MM.1S (cell line): ENCODE data around the gene KCTD11.

ENCODE experiments used
- DNase-seq: peaks from one replicate; pipeline ENCODE4 v3.0.0-alpha.2; 2015
- H2AFZ ChIP-seq: fragments of 300-600 bp; sonication (generic); 2 replicates; pipeline ENCODE4 v1.6.0; 2016; ENCODE audit warnings: antibody characterized with exemption, low read length
- H3F3A ChIP-seq: fragments of 300-600 bp; sonication (generic); 2 replicates; pipeline ENCODE4 v1.6.1; 2016; ENCODE audit warnings: mild to moderate bottlenecking, antibody characterized with exemption, low read length, moderate library complexity, mixed read lengths; ENCODE audit not compliant: insufficient read depth
- H3K27ac ChIP-seq: fragments of 300-600 bp; sonication (generic); 2 replicates; pipeline ENCODE4 v1.5.1; 2016; ENCODE audit warnings: mild to moderate bottlenecking, low read length
- H3K27me3 ChIP-seq: fragments of 300-600 bp; sonication (generic); replicated peaks from 2 replicates; pipeline ENCODE4 v1.6.0; 2016; ENCODE audit warnings: low read length; ENCODE audit not compliant: insufficient read depth
- H3K36me3 ChIP-seq: fragments of 300-600 bp; sonication (generic); replicated peaks from 2 replicates; pipeline ENCODE4 v1.6.1; 2016; ENCODE audit warnings: mild to moderate bottlenecking, low read length, mixed read lengths; ENCODE audit not compliant: insufficient read depth
- H3K4me1 ChIP-seq: fragments of 300-600 bp; sonication (generic); 2 replicates; pipeline ENCODE4 v1.6.1; 2016; ENCODE audit warnings: low read length, mixed read lengths
- H3K4me2 ChIP-seq: fragments of 300-600 bp; sonication (generic); 2 replicates; pipeline ENCODE4 v1.6.0; 2016; ENCODE audit warnings: low read depth, low read length
- H3K4me3 ChIP-seq: fragments of 300-600 bp; sonication (generic); 2 replicates; pipeline ENCODE4 v1.5.1; 2016; ENCODE audit warnings: low read length, mixed read lengths
- H3K79me2 ChIP-seq: fragments of 300-600 bp; sonication (generic); 2 replicates; pipeline ENCODE4 v1.6.1; 2016; ENCODE audit warnings: mixed run types, low read length, mixed read lengths
- H3K9ac ChIP-seq: fragments of 300-600 bp; sonication (generic); 2 replicates; pipeline ENCODE4 v1.6.1; 2016; ENCODE audit warnings: low read length, mixed read lengths
- H3K9me2 ChIP-seq: fragments of 300-600 bp; sonication (generic); replicated peaks from 2 replicates; pipeline ENCODE4 v1.6.1; 2016; ENCODE audit warnings: mild to moderate bottlenecking, low read length, mixed read lengths; ENCODE audit not compliant: insufficient read depth
- H3K9me3 ChIP-seq: fragments of 300-600 bp; sonication (generic); replicated peaks from 2 replicates; pipeline ENCODE4 v1.6.1; 2016; ENCODE audit warnings: mild to moderate bottlenecking, low read length, mixed read lengths; ENCODE audit not compliant: insufficient read depth
- H4K20me1 ChIP-seq: fragments of 300-600 bp; sonication (generic); 2 replicates; pipeline ENCODE4 v1.6.1; 2016; ENCODE audit warnings: mild to moderate bottlenecking, low read length, moderate library complexity, mixed read lengths; ENCODE audit not compliant: insufficient read depth
- CTCF ChIP-seq: fragments of 300-600 bp; sonication (generic); IDR thresholded peaks from 2 replicates; pipeline ENCODE4 v1.5.1; 2016; ENCODE audit warnings: antibody characterized with exemption, low read length, mixed read lengths
- EZH2 ChIP-seq: fragments of 300-600 bp; sonication (generic); optimal IDR thresholded peaks from 2 replicates; pipeline ENCODE3; 2017; ENCODE audit warnings: low read depth, mild to moderate bottlenecking, antibody characterized with exemption, low read length, mixed read lengths
- EZH2phosphoT487 ChIP-seq: fragments of 300-600 bp; sonication (generic); IDR thresholded peaks from 2 replicates; pipeline ENCODE4 v1.6.1; 2018; ENCODE audit warnings: antibody characterized with exemption, low read length

KCTD11 gene

GRCh38 chr17:7322520-7323194 lies 29.3 kb upstream of the KCTD11 start:
- H3K9ac ChIP-seq = no peak overlapping the region
- H3K9me2 ChIP-seq = no peaks in the 10 kb centered on the region

GRCh38 chr17:7323731-7324437 lies 28.1 kb upstream of the KCTD11 start:
- Histone ChIP-seq H2AFZ (no peak overlapping the region), H3K36me3 (no peaks in the 10 kb centered on the region), H3K79me2 (peaks cover 17% of the 10 kb centered on the region), H3F3A (no peaks in the 10 kb centered on the region; the same call in 1 of the 2 replicates), H4K20me1 (no peaks in the 10 kb centered on the region), H3K27me3 (no peaks in the 10 kb centered on the region), H3K4me1 (peaks cover 6% of the 10 kb centered on the region; the same call in 1 of the 2 replicates), H3K4me2 (no peak overlapping the region), H3K9ac (no peak overlapping the region), H3K4me3 (no peak overlapping the region), H3K27ac (no peak overlapping the region), H3K9me3 (no peaks in the 10 kb centered on the region), H3K9me2 (no peaks in the 10 kb centered on the region)
- TF ChIP-seq EZH2phosphoT487 (no peak), CTCF (peak; percentile 54)
- no peak for DNase-seq

More at GRCh38 chr17:7322520-7323194, 29.3 kb upstream of the KCTD11 start:
- Histone ChIP-seq H3K4me2 (no peak overlapping the region), H3K27me3 (no peaks in the 10 kb centered on the region), H3K9me3 (no peaks in the 10 kb centered on the region), H2AFZ (no peak overlapping the region), H3K4me1 (no peaks in the 10 kb centered on the region), H3K36me3 (no peaks in the 10 kb centered on the region), H3K4me3 (no peak overlapping the region), H4K20me1 (no peaks in the 10 kb centered on the region), H3K79me2 (peaks cover 5% of the 10 kb centered on the region), H3F3A (no peaks in the 10 kb centered on the region), H3K27ac (no peak overlapping the region)
- TF ChIP-seq CTCF = no peak
- TF ChIP-seq EZH2phosphoT487 = no peak
- no peak for TF ChIP-seq EZH2
- DNase-seq = no peak

GRCh38 chr17:7324438-7324779 lies 27.6 kb upstream of the KCTD11 start:
- H3K36me3 ChIP-seq = no peaks in the 10 kb centered on the region
- H3K4me2 ChIP-seq = no peak overlapping the region
- DNase-seq = no peak
- H3K27ac ChIP-seq = no peak overlapping the region
- no peaks in the 10 kb centered on the region for H3K27me3 ChIP-seq
- no peak overlapping the region for H3K9ac ChIP-seq
- no peak overlapping the region for H3K4me3 ChIP-seq
- TF ChIP-seq EZH2phosphoT487 = no peak
- no peak for TF ChIP-seq EZH2
- TF ChIP-seq CTCF = no peak
- no peaks in the 10 kb centered on the region for H4K20me1 ChIP-seq
- peaks cover 6% of the 10 kb centered on the region; the same call in 1 of the 2 replicates for H3K4me1 ChIP-seq
- no peaks in the 10 kb centered on the region for H3K9me3 ChIP-seq
- no peaks in the 10 kb centered on the region; the same call in 1 of the 2 replicates for H3F3A ChIP-seq
- H2AFZ ChIP-seq = no peak overlapping the region
- H3K9me2 ChIP-seq = no peaks in the 10 kb centered on the region
- peaks cover 18% of the 10 kb centered on the region for H3K79me2 ChIP-seq
